PC-9 (cell line): ENCODE data around the gene SELENOI.

Experiments used
- EZH2 ChIP-seq: fragments of 200-600 bp; sonication (generic); IDR thresholded peaks from 2 replicates; pipeline ENCODE4 v1.8.0; 2017; ENCODE audit warnings: antibody characterized with exemption, low read depth
- TF ChIP-seq, protein P1 (sequence below): fragments of 200-600 bp; sonication (generic); conservative IDR thresholded peaks from 2 replicates; pipeline ENCODE4 v1.6.1; 2017; ENCODE audit warnings: mixed run types, antibody characterized with exemption, mild to moderate bottlenecking, moderate library complexity

DNA sequence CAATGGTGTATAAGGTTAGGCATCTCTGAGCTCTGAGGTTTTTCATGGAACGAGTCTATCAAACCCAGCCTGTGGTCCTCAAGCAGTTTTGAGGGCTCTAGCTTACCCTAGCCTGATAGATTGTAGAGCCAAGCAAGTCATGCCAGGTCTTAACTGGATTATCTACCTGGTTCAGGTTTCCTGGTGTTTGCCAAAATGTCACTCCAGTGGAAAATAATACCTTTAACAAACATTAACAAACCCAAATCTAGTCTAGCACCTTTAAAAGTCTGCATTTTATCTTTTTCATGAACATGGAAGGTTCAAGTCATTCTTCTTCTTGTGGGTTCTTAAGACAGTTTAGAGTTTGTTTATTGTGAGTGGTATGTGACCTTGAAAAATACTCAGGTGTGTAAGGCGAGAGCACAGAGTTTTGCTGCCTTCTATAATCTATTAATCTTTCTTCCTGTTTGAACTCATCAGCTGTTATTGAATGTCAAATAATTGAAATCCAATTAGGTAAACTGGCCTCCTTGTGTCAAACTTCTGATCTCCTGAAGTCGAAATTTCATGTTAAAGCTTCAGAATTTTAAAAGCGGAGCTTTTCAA lies 14.0 kb downstream of the SELENOI start:
- TF ChIP-seq, protein P1, sequence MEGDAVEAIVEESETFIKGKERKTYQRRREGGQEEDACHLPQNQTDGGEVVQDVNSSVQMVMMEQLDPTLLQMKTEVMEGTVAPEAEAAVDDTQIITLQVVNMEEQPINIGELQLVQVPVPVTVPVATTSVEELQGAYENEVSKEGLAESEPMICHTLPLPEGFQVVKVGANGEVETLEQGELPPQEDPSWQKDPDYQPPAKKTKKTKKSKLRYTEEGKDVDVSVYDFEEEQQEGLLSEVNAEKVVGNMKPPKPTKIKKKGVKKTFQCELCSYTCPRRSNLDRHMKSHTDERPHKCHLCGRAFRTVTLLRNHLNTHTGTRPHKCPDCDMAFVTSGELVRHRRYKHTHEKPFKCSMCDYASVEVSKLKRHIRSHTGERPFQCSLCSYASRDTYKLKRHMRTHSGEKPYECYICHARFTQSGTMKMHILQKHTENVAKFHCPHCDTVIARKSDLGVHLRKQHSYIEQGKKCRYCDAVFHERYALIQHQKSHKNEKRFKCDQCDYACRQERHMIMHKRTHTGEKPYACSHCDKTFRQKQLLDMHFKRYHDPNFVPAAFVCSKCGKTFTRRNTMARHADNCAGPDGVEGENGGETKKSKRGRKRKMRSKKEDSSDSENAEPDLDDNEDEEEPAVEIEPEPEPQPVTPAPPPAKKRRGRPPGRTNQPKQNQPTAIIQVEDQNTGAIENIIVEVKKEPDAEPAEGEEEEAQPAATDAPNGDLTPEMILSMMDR: no peak
- TF ChIP-seq EZH2: no peak
